A204.1 (cell line): ENCODE data around the gene HAL.

Experiments used
- FAIRE-seq: peaks from 2 replicates; lab custom pipeline; 2012; peaks lifted over from hg19 to GRCh38; lab: Jason Lieb, UNC

Gene HAL

GRCh38 chr12:95996034-95996658, at the start of gene HAL:
HAL (minus strand) TSS chr12:95996344; CDS start chr12:95995910, 434 bp downstream.
- FAIRE-seq = no peak

GRCh38 chr12:96045566-96045965, 49.4 kb upstream of the HAL start:
- no peak for FAIRE-seq

- FAIRE-seq = no peak
These were observed 48.8 kb upstream of the HAL start for GRCh38 chr12:96044943-96045290.

- FAIRE-seq = no peak
These were observed 48.1 kb upstream of the HAL start for GRCh38 chr12:96044017-96044942.

- FAIRE-seq = no peak
These were observed 45.0 kb upstream of the HAL start for GRCh38 chr12:96041181-96041580.

- FAIRE-seq = no peak
These were observed 44.4 kb upstream of the HAL start for GRCh38 chr12:96040305-96041133.

- FAIRE-seq = no peak
These were observed 43.4 kb upstream of the HAL start for GRCh38 chr12:96039516-96039915.

- no peak for FAIRE-seq
These were observed 40.8 kb upstream of the HAL start for GRCh38 chr12:96036765-96037455.

- peak; percentile 64 for FAIRE-seq
These were observed 39.4 kb upstream of the HAL start, which contains the start of gene LTA4H for GRCh38 chr12:96035283-96036236. LTA4H (minus strand) TSS chr12:96035587; CDS start chr12:96035519, 68 bp downstream.

- FAIRE-seq = no peak
These were observed 38.6 kb upstream of the HAL start for GRCh38 chr12:96034621-96035282.

GRCh38 chr12:96033549-96034389, 37.6 kb upstream of the HAL start:
- no peak for FAIRE-seq

- FAIRE-seq = no peak
These were observed 33.7 kb upstream of the HAL start for GRCh38 chr12:96029826-96030225.

- no peak for FAIRE-seq
These were observed 32.4 kb upstream of the HAL start for GRCh38 chr12:96028538-96028937.

- no peak for FAIRE-seq
These were observed 30.2 kb upstream of the HAL start for GRCh38 chr12:96026331-96026730.

- FAIRE-seq = no peak
These were observed 29.4 kb upstream of the HAL start for GRCh38 chr12:96025518-96025917.

- FAIRE-seq = no peak
These were observed 24.3 kb upstream of the HAL start for GRCh38 chr12:96020314-96021003.

- FAIRE-seq = no peak
These were observed 19.5 kb upstream of the HAL start for GRCh38 chr12:96015672-96016071.

- no peak for FAIRE-seq
These were observed 18.9 kb upstream of the HAL start for GRCh38 chr12:96014943-96015599.
